Motor neuron (in vitro differentiated cells): Measurements from ENCODE around the gene MORF4L2. TPM values are rescaled to one million over a fixed set of nuclear protein-coding genes. Genes with fewer than 3 reads are reported as not detected.
"Not testable (repeated sequence)": the region's sequence is repeated elsewhere in the genome, so short reads cannot be mapped to it uniquely, and the experiment has no call there.

ENCODE experiments used
- ATAC-seq, 8 experiments: fragments of 200-7000 bp; cut with Tn5 transposase; replicated peaks in 6 of 8; 2 replicates each; pipeline ENCODE4 v1.8.0; 2021; ENCODE audit warnings: mild to moderate bottlenecking in 8 of 8, moderate library complexity in 8 of 8
- H3K27ac ChIP-seq, 2 donors: fragments of 250-450 bp; sonication (Bioruptor Pico); 2 replicates each; pipeline ENCODE4 v1.9.0; 2021; ENCODE audit warnings: antibody characterized with exemption in 2 of 2, mild to moderate bottlenecking in 2 of 2, moderate library complexity in 1 of 2
- H3K4me1 ChIP-seq, 2 donors: fragments of 250-450 bp; sonication (Bioruptor Pico); replicated peaks in 1 of 2; 2 replicates each; pipeline ENCODE4 v1.6.1; 2021; ENCODE audit warnings: antibody characterized with exemption in 2 of 2, mild to moderate bottlenecking in 2 of 2, moderate library complexity in 1 of 2
- H3K4me3 ChIP-seq, 5 donors: fragments of 250-450 bp; sonication (Bioruptor Pico); 2 replicates each; pipeline ENCODE4 v1.9.0; 2021; ENCODE audit warnings: antibody characterized with exemption in 5 of 5, mild to moderate bottlenecking in 5 of 5, moderate library complexity in 4 of 5
- WGBS, 10 experiments: fragments of 450-650 bp; shearing (Covaris generic); methylation state at CpG; one replicate each; pipeline ENCODE4 v1.0.0; 2022; 5-methylcytosine and 5-hydroxymethylcytosine counted together
- in situ Hi-C, 9 experiments: fragments of 400-800 bp; cut with MboI; loops; one replicate each; pipeline ENCODE4 v1.15.0; 2021; ENCODE audit warnings: low sequenced_read_pairs in 9 of 9, low pct_unique_long_range_greater_than_20kb in 2 of 9; ENCODE audit not compliant: unreplicated experiment in 9 of 9
- total RNA-seq, 8 experiments: library from RNA; unstranded; fragments of 300-600 nt; gene quantifications; 2 replicates each; pipeline versions ENCODE4 v1.2.3 to v1.2.4, GENCODE V29; 2022

Gene MORF4L2
- total RNA-seq, 8 experiments from 2014 or later = 349 to 623 (median 512) TPM

GRCh38 chrX:103666202-103667107 lies 20.0 kb downstream of the MORF4L2 start:
- ATAC-seq = no peak
- no peak overlapping the region for H3K27ac ChIP-seq
- H3K4me1 ChIP-seq = no peaks in the 10 kb centered on the region
- in situ Hi-C loops = no loop called here
- no peak overlapping the region for H3K4me3 ChIP-seq
- WGBS, 10 experiments = 31 to 92% (median 67%) methylated on average over 2 of the region's 3 CpGs; no CpG with 5 or more reads in 7 of the 10 experiments

- Histone ChIP-seq H3K4me3 (no peak overlapping the region), H3K4me1 (no peaks in the 10 kb centered on the region), H3K27ac (no peak overlapping the region)
- peak in 2 of 8 experiments; percentile 45 for ATAC-seq
- in situ Hi-C loops = no loop called here
- WGBS, 10 experiments = 0 to 100% (median 29%) methylated on average over 1 to 7 of the region's 23 CpGs; no CpG with 5 or more reads in 6 of the 10 experiments
Observed at GRCh38 chrX:103663981-103664762, 22.3 kb downstream of the MORF4L2 start.

- H3K27ac ChIP-seq, ATAC-seq, H3K4me3 ChIP-seq, in situ Hi-C loops, H3K4me1 ChIP-seq: not testable (repeated sequence)
- WGBS, 10 experiments = 57 to 93% (median 65%) methylated on average over 1 to 2 of the region's 2 CpGs; no CpG with 5 or more reads in 6 of the 10 experiments
Observed at GRCh38 chrX:103659460-103659859, 27.0 kb downstream of the MORF4L2 start.

DNA sequence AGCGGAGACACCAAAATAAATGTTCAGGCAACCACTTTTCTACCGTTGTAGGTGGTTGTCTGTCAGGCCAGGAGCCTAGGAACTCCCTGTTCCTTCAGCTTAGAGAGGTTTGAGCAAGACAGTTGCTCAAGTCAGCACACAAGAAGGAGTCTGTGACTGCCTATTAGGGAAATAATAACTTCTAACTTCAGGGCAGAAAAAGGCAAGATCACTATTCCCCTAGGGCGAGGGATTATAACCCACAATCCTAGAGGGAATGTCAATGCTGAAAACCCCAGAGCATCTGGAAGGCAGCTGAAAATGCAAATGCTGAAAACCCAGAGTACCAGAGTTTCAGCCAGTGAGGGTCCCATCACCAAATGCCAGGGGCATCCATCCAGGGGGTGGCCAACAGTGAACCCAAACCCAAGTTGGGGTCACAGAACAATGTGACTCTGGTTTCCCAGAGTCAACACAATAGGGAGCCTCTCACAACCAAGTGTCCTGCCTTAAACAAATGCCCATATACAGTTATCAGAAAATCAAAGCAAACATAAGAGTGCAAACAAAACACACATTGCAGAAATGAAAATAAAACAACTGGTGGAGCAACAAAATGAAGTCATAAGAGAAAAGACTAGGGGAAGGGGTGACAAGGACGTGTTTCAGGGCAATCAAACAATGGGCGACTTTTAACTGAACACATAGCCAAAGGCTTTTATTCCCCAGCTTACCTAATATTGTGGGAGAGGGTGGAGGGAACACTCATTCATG lies 27.6 kb downstream of the MORF4L2 start:
- H3K4me1 ChIP-seq = no peaks in the 10 kb centered on the region
- H3K27ac ChIP-seq = no peak overlapping the region
- H3K4me3 ChIP-seq = no peak overlapping the region
- in situ Hi-C loops = no loop called here
- peak in 1 of 8 experiments; percentile 22 for ATAC-seq
- WGBS, 10 experiments = 42% methylated on average over 2 of the region's 5 CpGs; no CpG with 5 or more reads in 9 of the 10 experiments

- ATAC-seq, in situ Hi-C loops, H3K27ac ChIP-seq, H3K4me3 ChIP-seq, H3K4me1 ChIP-seq: not testable (repeated sequence)
- 68 to 100% methylated on average over 1 to 2 of the region's 2 CpGs; no CpG with 5 or more reads in 8 of the 10 experiments for WGBS, 10 experiments
Observed at GRCh38 chrX:103657066-103657465, 29.4 kb downstream of the MORF4L2 start.

DNA sequence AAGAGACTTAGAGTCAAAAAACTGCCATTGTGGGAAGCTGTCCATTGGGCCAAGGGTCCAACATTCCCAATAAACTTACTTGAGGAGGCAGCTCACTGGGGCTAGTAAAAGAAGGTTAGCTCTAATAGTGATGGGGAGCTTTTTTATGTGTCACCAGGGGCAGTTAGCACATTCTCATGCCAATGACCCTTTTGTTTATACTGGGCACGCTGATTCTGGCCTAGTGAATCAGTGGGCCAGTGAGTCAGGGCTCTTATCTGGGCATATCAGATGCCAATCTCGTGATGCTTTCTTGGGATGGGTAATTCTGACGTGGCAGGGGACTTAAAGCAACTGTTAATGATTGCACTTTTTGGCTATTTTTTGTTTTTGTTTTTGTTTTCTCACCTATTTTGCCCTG lies 29.9 kb downstream of the MORF4L2 start:
- no peak overlapping the region for H3K27ac ChIP-seq
- no peak for ATAC-seq
- no peak overlapping the region for H3K4me3 ChIP-seq
- WGBS, 10 experiments = 0 to 33% (median 6%) methylated on average over 1 to 3 of the region's 3 CpGs; no CpG with 5 or more reads in 6 of the 10 experiments
- in situ Hi-C loops = no loop called here
- no peaks in the 10 kb centered on the region for H3K4me1 ChIP-seq

GRCh38 chrX:103655230-103656000 lies 31.1 kb downstream of the MORF4L2 start:
- ATAC-seq, H3K27ac ChIP-seq, H3K4me3 ChIP-seq, in situ Hi-C loops, H3K4me1 ChIP-seq: not testable (repeated sequence)
- WGBS, 10 experiments = 30 to 100% methylated on average over 1 to 2 of the region's 7 CpGs; no CpG with 5 or more reads in 8 of the 10 experiments

DNA sequence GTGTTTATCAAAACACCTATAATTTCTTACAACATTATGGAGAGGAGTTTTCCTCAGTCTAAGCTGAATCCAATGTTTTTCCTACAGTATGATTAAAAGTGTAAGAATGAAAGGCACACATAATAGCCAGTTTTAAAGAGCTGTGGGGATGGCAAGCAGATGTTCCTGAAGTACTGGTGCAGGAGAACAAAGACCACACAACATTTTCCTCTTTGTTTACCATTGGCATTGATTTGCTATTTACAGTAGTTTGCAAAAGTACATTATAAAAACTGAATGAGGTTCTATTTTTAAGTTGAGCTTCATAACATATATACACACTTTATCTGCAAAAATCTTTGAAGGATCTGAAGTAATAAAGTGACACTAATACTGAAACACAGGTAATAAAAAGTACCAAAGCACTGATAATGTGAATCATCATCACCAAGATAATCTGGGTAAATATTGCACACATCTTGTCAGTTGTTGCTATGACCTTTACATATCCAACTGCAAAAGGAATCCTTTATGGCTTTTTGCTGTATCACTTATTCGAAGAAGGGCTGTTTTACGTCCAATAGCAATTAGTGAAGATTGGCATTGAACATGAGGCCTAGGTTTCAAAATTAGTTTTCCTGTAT lies 35.2 kb downstream of the MORF4L2 start:
- Histone ChIP-seq H3K4me1 (no peaks in the 10 kb centered on the region), H3K27ac (no peak overlapping the region), H3K4me3 (no peak overlapping the region)
- WGBS, 10 experiments = 0 to 92% (median 54%) methylated on average over 1 to 2 of the region's 2 CpGs; no CpG with 5 or more reads in 6 of the 10 experiments
- ATAC-seq = no peak
- in situ Hi-C loops = no loop called here

DNA sequence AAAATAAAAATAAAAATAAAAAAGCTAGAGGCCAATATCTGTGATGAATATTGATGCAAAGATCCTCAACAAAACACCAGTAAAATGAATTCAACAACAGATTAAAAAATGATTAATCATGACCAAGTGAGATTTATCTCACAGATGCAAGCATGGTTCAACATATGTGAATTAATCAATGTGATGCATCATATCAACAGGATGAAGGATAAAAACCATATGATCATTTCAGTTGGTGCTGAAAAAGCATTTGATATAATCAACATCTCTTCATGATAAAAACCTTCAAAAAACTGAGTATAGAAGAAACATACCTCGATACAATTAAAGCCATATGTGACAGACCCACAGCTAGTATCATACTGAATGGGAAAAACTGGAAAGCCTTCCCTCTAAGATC lies 38.9 kb downstream of the MORF4L2 start:
- Histone ChIP-seq H3K27ac (no peak overlapping the region), H3K4me1 (no peaks in the 10 kb centered on the region), H3K4me3 (no peak overlapping the region)
- WGBS, 10 experiments = 0 to 90% (median 50%) methylated on average over 1 of the region's 1 CpG; no CpG with 5 or more reads in 3 of the 10 experiments
- in situ Hi-C loops = no loop called here
- ATAC-seq = no peak

- Histone ChIP-seq H3K4me1 (peaks cover 17 to 18% of the 10 kb centered on the region in 2 donors), H3K4me3 (no peak overlapping the region), H3K27ac (no peak overlapping the region)
- in situ Hi-C loops = no loop called here
- ATAC-seq = no peak
- WGBS, 10 experiments = 13 to 100% (median 50%) methylated on average over 1 of the region's 1 CpG; no CpG with 5 or more reads in 7 of the 10 experiments
Observed at GRCh38 chrX:103644125-103644524, 42.4 kb downstream of the MORF4L2 start.

DNA sequence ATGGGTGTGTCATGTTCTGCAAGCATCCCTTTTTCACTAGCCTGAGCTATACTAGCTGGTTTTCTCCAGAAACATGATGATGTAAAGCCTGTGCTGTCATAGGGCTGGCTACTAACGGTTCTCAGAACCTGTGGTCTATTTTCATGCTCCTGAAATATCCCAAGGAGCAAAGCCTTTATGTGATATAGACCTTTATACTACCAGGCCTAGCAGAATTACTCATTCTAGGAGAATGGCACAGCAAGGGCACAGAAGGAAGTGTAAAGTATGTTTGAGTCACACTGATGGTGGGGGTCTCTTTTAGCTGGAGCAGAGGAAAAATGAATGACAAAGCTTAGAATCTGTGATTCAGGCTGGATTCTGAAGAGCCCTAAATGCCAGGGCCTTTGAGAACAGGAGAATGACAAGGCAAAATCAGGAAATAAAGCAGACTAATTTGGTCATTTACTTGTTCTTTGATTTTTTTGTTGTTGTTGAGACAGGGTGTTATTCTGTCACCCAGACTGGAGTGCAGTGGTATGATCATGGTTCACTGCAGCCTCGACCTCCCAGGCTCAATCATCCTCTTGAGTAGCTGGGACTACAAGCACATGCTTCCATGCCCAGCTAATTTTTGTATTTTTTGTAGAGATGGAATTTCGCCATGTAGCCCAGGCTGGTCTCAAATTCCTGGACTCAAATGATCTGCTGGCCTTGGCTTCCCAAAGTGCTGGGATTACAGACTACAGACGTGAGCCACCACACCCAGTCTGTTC lies 45.9 kb downstream of the MORF4L2 start:
- WGBS, 10 experiments = 20 to 100% (median 23%) methylated on average over 1 to 3 of the region's 4 CpGs; no CpG with 5 or more reads in 6 of the 10 experiments
- H3K27ac ChIP-seq = peak overlapping the region; percentile 55 to 75
- peak in 6 of 8 experiments; percentile 34 to 88 (median 81) for ATAC-seq

More for the DNA sequence above, 45.9 kb downstream of the MORF4L2 start:
- H3K4me3 ChIP-seq = no peak overlapping the region
- peaks cover 25% of the 10 kb centered on the region in 2 donors for H3K4me1 ChIP-seq
- in situ Hi-C loops = no loop called here
